ENCODE results near the gene PPP4R1.

PPP4R1 gene

GRCh38 chr18:9581667-9582066 is 32.7 kb downstream of the PPP4R1 start:
- no peak overlapping the region for H3K23ac ChIP-seq (ENCODE audit: low read length in 2 of 2)
- no peak overlapping the region for H2AFZ ChIP-seq (ENCODE audit: low read depth, low read length)
- H3K4me1 ChIP-seq (ENCODE audit: control insufficient read depth, insufficient read depth, low read depth, low read length), result no peaks in the 10 kb centered on the region
- H3K79me1 ChIP-seq (replicated peaks; ENCODE audit: low read length, poor library complexity, severe bottlenecking), result peaks cover 8% of the 10 kb centered on the region
- H3K4ac ChIP-seq (ENCODE audit: low read depth in 1 of 2, low read length in 2 of 2), result no peak overlapping the region
- peaks cover 10 to 78% of the 10 kb centered on the region in 2 experiments for H3K36me3 ChIP-seq (ENCODE audit: control insufficient read depth in 1 of 2, insufficient read depth in 2 of 2, low read depth in 1 of 2, low read length in 2 of 2)
- DNase-seq, result no peak
- no peak overlapping the region for H2BK5ac ChIP-seq (ENCODE audit: low read depth, low read length, poor library complexity, severe bottlenecking)
- no peak overlapping the region for H3K27ac ChIP-seq (ENCODE audit: low read length, poor library complexity, severe bottlenecking)
- H3K9ac ChIP-seq (ENCODE audit: low read length), result no peak overlapping the region
- no peak overlapping the region for H2BK12ac ChIP-seq (ENCODE audit: low read length in 2 of 2)
- H3K14ac ChIP-seq (ENCODE audit: low read length in 2 of 2), result no peak overlapping the region
- no peak overlapping the region for H2BK120ac ChIP-seq (ENCODE audit: low read depth, low read length)
- H3K4me3 ChIP-seq (ENCODE audit: insufficient read depth in 1 of 2, low read depth in 1 of 2, low read length in 2 of 2), result no peak overlapping the region
- no peaks in the 10 kb centered on the region for H3K9me3 ChIP-seq (ENCODE audit: control insufficient read depth, low read length)
- H2AK5ac ChIP-seq (ENCODE audit: low read length, severe bottlenecking), result no peak overlapping the region
- no peak overlapping the region for H4K91ac ChIP-seq (ENCODE audit: low read length)
- H3K27me3 ChIP-seq (ENCODE audit: control insufficient read depth in 1 of 2, insufficient read depth in 1 of 2, low read length in 2 of 2), result no peaks in the 10 kb centered on the region
- H3K4me2 ChIP-seq (ENCODE audit: low read length, poor library complexity, severe bottlenecking), result no peak overlapping the region
- H3K18ac ChIP-seq (ENCODE audit: low read depth in 1 of 2, low read length in 2 of 2), result no peak overlapping the region
- no peak overlapping the region for H4K8ac ChIP-seq (ENCODE audit: low read length)
- 96% methylated on average over 5 of the region's 7 CpGs for WGBS
- no peak overlapping the region for H2BK15ac ChIP-seq (ENCODE audit: low read depth, poor library complexity, severe bottlenecking)

GRCh38 chr18:9578306-9578705 is 36.1 kb downstream of the PPP4R1 start:
- no peak overlapping the region for H2BK120ac ChIP-seq (ENCODE audit: low read depth, low read length)
- H3K36me3 ChIP-seq (ENCODE audit: control insufficient read depth in 1 of 2, insufficient read depth in 2 of 2, low read depth in 1 of 2, low read length in 2 of 2), result peaks cover 11 to 86% of the 10 kb centered on the region in 2 experiments
- no peaks in the 10 kb centered on the region for H3K27me3 ChIP-seq (ENCODE audit: control insufficient read depth in 1 of 2, insufficient read depth in 1 of 2, low read length in 2 of 2)
- H2BK15ac ChIP-seq (ENCODE audit: low read depth, poor library complexity, severe bottlenecking), result no peak overlapping the region
- no peak overlapping the region for H4K91ac ChIP-seq (ENCODE audit: low read length)
- no peak overlapping the region for H2AK5ac ChIP-seq (ENCODE audit: low read length, severe bottlenecking)
- H3K4me1 ChIP-seq (ENCODE audit: control insufficient read depth, insufficient read depth, low read depth, low read length), result no peaks in the 10 kb centered on the region
- H3K9me3 ChIP-seq (ENCODE audit: control insufficient read depth, low read length), result no peaks in the 10 kb centered on the region
- no peak overlapping the region for H3K4me3 ChIP-seq (ENCODE audit: insufficient read depth in 1 of 2, low read depth in 1 of 2, low read length in 2 of 2)
- H3K14ac ChIP-seq (ENCODE audit: low read length in 2 of 2), result no peak overlapping the region
- H3K23ac ChIP-seq (ENCODE audit: low read length in 2 of 2), result no peak overlapping the region
- H3K79me1 ChIP-seq (replicated peaks; ENCODE audit: low read length, poor library complexity, severe bottlenecking), result peaks cover 13% of the 10 kb centered on the region
- no peak overlapping the region for H2AFZ ChIP-seq (ENCODE audit: low read depth, low read length)
- no peak overlapping the region for H3K4ac ChIP-seq (ENCODE audit: low read depth in 1 of 2, low read length in 2 of 2)
- no peak overlapping the region for H3K27ac ChIP-seq (ENCODE audit: low read length, poor library complexity, severe bottlenecking)
- no peak overlapping the region for H3K18ac ChIP-seq (ENCODE audit: low read depth in 1 of 2, low read length in 2 of 2)
- no peak overlapping the region for H2BK5ac ChIP-seq (ENCODE audit: low read depth, low read length, poor library complexity, severe bottlenecking)
- no peak overlapping the region for H4K8ac ChIP-seq (ENCODE audit: low read length)
- no peak overlapping the region for H3K9ac ChIP-seq (ENCODE audit: low read length)
- no peak overlapping the region for H2BK12ac ChIP-seq (ENCODE audit: low read length in 2 of 2)
- DNase-seq, result no peak
- H3K4me2 ChIP-seq (ENCODE audit: low read length, poor library complexity, severe bottlenecking), result no peak overlapping the region

- Histone ChIP-seq H3K14ac (ENCODE audit: low read length in 2 of 2) (no peak overlapping the region), H3K4me1 (ENCODE audit: control insufficient read depth, insufficient read depth, low read depth, low read length) (no peaks in the 10 kb centered on the region), H3K79me1 (replicated peaks; ENCODE audit: low read length, poor library complexity, severe bottlenecking) (peaks cover 11% of the 10 kb centered on the region), H2BK120ac (ENCODE audit: low read depth, low read length) (no peak overlapping the region), H4K91ac (ENCODE audit: low read length) (no peak overlapping the region), H2BK15ac (ENCODE audit: low read depth, poor library complexity, severe bottlenecking) (no peak overlapping the region), H2AFZ (ENCODE audit: low read depth, low read length) (no peak overlapping the region), H3K27me3 (ENCODE audit: control insufficient read depth in 1 of 2, insufficient read depth in 1 of 2, low read length in 2 of 2) (no peaks in the 10 kb centered on the region), H3K9me3 (ENCODE audit: control insufficient read depth, low read length) (no peaks in the 10 kb centered on the region), H2AK5ac (ENCODE audit: low read length, severe bottlenecking) (no peak overlapping the region), H4K8ac (ENCODE audit: low read length) (no peak overlapping the region), H2BK12ac (ENCODE audit: low read length in 2 of 2) (no peak overlapping the region), H3K4me3 (ENCODE audit: insufficient read depth in 1 of 2, low read depth in 1 of 2, low read length in 2 of 2) (no peak overlapping the region), H3K4ac (ENCODE audit: low read depth in 1 of 2, low read length in 2 of 2) (no peak overlapping the region), H2BK5ac (ENCODE audit: low read depth, low read length, poor library complexity, severe bottlenecking) (no peak overlapping the region), H3K36me3 (ENCODE audit: control insufficient read depth in 1 of 2, insufficient read depth in 2 of 2, low read depth in 1 of 2, low read length in 2 of 2) (peaks cover 9 to 84% of the 10 kb centered on the region in 2 experiments), H3K18ac (ENCODE audit: low read depth in 1 of 2, low read length in 2 of 2) (no peak overlapping the region), H3K9ac (ENCODE audit: low read length) (no peak overlapping the region), H3K4me2 (ENCODE audit: low read length, poor library complexity, severe bottlenecking) (no peak overlapping the region), H3K23ac (ENCODE audit: low read length in 2 of 2) (no peak overlapping the region), H3K27ac (ENCODE audit: low read length, poor library complexity, severe bottlenecking) (no peak overlapping the region)
- no peak for DNase-seq
- WGBS, result 89% methylated on average over 9 of the region's 9 CpGs
Measured at GRCh38 chr18:9577361-9577760, 37.0 kb downstream of the PPP4R1 start.

GRCh38 chr18:9575558-9575957 is 38.8 kb downstream of the PPP4R1 start:
- WGBS, result 2% methylated on average over 3 of the region's 5 CpGs
- H2BK5ac ChIP-seq (ENCODE audit: low read depth, low read length, poor library complexity, severe bottlenecking), result no peak overlapping the region
- H3K23ac ChIP-seq (ENCODE audit: low read length in 2 of 2), result no peak overlapping the region
- no peak overlapping the region for H3K27ac ChIP-seq (ENCODE audit: low read length, poor library complexity, severe bottlenecking)
- no peak overlapping the region for H4K91ac ChIP-seq (ENCODE audit: low read length)
- no peak overlapping the region for H2AK5ac ChIP-seq (ENCODE audit: low read length, severe bottlenecking)
- H4K8ac ChIP-seq (ENCODE audit: low read length), result no peak overlapping the region
- no peak overlapping the region for H3K18ac ChIP-seq (ENCODE audit: low read depth in 1 of 2, low read length in 2 of 2)
- H2AFZ ChIP-seq (ENCODE audit: low read depth, low read length), result no peak overlapping the region
- no peak overlapping the region for H3K4me2 ChIP-seq (ENCODE audit: low read length, poor library complexity, severe bottlenecking)
- H2BK120ac ChIP-seq (ENCODE audit: low read depth, low read length), result no peak overlapping the region
- H3K36me3 ChIP-seq (ENCODE audit: control insufficient read depth in 1 of 2, insufficient read depth in 2 of 2, low read depth in 1 of 2, low read length in 2 of 2), result peaks cover 6 to 83% of the 10 kb centered on the region in 2 experiments
- no peak overlapping the region for H3K4ac ChIP-seq (ENCODE audit: low read depth in 1 of 2, low read length in 2 of 2)
- no peak overlapping the region for H2BK15ac ChIP-seq (ENCODE audit: low read depth, poor library complexity, severe bottlenecking)
- peak; percentile 97 for DNase-seq
- peaks cover 11% of the 10 kb centered on the region for H3K79me1 ChIP-seq (replicated peaks; ENCODE audit: low read length, poor library complexity, severe bottlenecking)
- H3K4me3 ChIP-seq (ENCODE audit: insufficient read depth in 1 of 2, low read depth in 1 of 2, low read length in 2 of 2), result no peak overlapping the region
- no peak overlapping the region for H3K14ac ChIP-seq (ENCODE audit: low read length in 2 of 2)
- H2BK12ac ChIP-seq (ENCODE audit: low read length in 2 of 2), result no peak overlapping the region
- H3K9me3 ChIP-seq (ENCODE audit: control insufficient read depth, low read length), result no peaks in the 10 kb centered on the region
- H3K9ac ChIP-seq (ENCODE audit: low read length), result peak overlapping the region; percentile 33
- no peaks in the 10 kb centered on the region for H3K4me1 ChIP-seq (ENCODE audit: control insufficient read depth, insufficient read depth, low read depth, low read length)
- no peaks in the 10 kb centered on the region for H3K27me3 ChIP-seq (ENCODE audit: control insufficient read depth in 1 of 2, insufficient read depth in 1 of 2, low read length in 2 of 2)
